HL-60 (cell line): ENCODE data around the gene KRT81.

Source experiments
- DNase-seq, 2 experiments: peaks; one replicate each; pipeline ENCODE4 v3.0.0-alpha.2; 2010 to 2020; ENCODE audit warnings: low read depth in 1 of 2, low spot score in 1 of 2
- H3K27ac ChIP-seq: fragments of 250-450 bp; sonication (Bioruptor Pico); replicated peaks from 2 replicates; pipeline ENCODE4 v1.5.1; 2020; ENCODE audit warnings: mild to moderate bottlenecking, moderate library complexity
- H3K27me3 ChIP-seq: fragments of 250-450 bp; sonication (Bioruptor Pico); 2 replicates; pipeline ENCODE4 v1.5.1; 2021; ENCODE audit warnings: mild to moderate bottlenecking, moderate library complexity; ENCODE audit not compliant: insufficient read depth, poor library complexity, severe bottlenecking
- H3K4me3 ChIP-seq: replicated peaks from 2 replicates; pipeline ENCODE4 v1.5.1; 2011; ENCODE audit warnings: mild to moderate bottlenecking, control low read depth, low read length; ENCODE audit not compliant: insufficient read depth
- GABPA ChIP-seq: IDR thresholded peaks from 2 replicates; pipeline ENCODE4 v1.6.1; 2012; ENCODE audit warnings: low read depth
- POLR2AphosphoS5 ChIP-seq: IDR thresholded peaks from 2 replicates; pipeline ENCODE4 v1.6.1; 2012; ENCODE audit warnings: low read depth
- SPI1 ChIP-seq: IDR thresholded peaks from 2 replicates; pipeline ENCODE4 v1.6.1; 2012; ENCODE audit warnings: low read depth, mild to moderate bottlenecking, borderline replicate concordance
- TF ChIP-seq, protein P1 (sequence below): IDR thresholded peaks from 2 replicates; pipeline ENCODE4 v1.6.1; 2012; ENCODE audit warnings: low read depth; ENCODE audit not compliant: insufficient replicate concordance
- TF ChIP-seq, protein P2 (sequence below): IDR thresholded peaks from one replicate; pipeline ENCODE4 v1.5.1; 2011; ENCODE audit warnings: low read length, control low read depth, inconsistent platforms; ENCODE audit not compliant: insufficient read depth

The KRT81 gene

GRCh38 chr12:52320784-52321400 is 29.6 kb upstream of the KRT81 start, which contains the start of gene KRT83:
KRT83 (minus strand) TSS chr12:52321398; CDS start chr12:52321335, 63 bp downstream.
- no peak for DNase-seq
- Histone ChIP-seq H3K4me3 (no peak within 1 kb of the TSS), H3K27me3 (peaks cover 16% of the 10 kb centered on the region), H3K27ac (no peak within 1 kb of the TSS)
- TF ChIP-seq, protein P1, sequence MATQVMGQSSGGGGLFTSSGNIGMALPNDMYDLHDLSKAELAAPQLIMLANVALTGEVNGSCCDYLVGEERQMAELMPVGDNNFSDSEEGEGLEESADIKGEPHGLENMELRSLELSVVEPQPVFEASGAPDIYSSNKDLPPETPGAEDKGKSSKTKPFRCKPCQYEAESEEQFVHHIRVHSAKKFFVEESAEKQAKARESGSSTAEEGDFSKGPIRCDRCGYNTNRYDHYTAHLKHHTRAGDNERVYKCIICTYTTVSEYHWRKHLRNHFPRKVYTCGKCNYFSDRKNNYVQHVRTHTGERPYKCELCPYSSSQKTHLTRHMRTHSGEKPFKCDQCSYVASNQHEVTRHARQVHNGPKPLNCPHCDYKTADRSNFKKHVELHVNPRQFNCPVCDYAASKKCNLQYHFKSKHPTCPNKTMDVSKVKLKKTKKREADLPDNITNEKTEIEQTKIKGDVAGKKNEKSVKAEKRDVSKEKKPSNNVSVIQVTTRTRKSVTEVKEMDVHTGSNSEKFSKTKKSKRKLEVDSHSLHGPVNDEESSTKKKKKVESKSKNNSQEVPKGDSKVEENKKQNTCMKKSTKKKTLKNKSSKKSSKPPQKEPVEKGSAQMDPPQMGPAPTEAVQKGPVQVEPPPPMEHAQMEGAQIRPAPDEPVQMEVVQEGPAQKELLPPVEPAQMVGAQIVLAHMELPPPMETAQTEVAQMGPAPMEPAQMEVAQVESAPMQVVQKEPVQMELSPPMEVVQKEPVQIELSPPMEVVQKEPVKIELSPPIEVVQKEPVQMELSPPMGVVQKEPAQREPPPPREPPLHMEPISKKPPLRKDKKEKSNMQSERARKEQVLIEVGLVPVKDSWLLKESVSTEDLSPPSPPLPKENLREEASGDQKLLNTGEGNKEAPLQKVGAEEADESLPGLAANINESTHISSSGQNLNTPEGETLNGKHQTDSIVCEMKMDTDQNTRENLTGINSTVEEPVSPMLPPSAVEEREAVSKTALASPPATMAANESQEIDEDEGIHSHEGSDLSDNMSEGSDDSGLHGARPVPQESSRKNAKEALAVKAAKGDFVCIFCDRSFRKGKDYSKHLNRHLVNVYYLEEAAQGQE = no peak

DNA sequence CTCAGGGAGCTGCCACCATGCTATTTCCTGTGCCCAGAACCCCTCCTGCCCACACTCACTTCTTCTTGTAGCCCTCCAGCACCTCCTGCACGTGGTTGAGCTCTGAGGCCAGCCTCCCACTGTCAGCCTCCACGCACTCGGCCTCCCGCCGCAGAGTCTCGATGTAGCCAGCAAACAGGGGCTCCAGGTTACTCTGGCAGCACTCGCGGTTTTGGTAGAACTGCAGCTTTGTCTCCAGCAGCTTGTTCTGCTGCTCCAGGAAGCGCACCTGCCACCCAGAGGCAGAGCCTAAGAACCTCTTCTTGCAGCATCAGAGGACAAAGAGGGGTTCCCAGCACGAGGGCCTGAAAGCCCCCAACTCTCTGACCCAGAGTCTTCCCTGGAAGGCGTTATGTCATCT is 27.8 kb upstream of the KRT81 start:
- TF ChIP-seq, protein P2, sequence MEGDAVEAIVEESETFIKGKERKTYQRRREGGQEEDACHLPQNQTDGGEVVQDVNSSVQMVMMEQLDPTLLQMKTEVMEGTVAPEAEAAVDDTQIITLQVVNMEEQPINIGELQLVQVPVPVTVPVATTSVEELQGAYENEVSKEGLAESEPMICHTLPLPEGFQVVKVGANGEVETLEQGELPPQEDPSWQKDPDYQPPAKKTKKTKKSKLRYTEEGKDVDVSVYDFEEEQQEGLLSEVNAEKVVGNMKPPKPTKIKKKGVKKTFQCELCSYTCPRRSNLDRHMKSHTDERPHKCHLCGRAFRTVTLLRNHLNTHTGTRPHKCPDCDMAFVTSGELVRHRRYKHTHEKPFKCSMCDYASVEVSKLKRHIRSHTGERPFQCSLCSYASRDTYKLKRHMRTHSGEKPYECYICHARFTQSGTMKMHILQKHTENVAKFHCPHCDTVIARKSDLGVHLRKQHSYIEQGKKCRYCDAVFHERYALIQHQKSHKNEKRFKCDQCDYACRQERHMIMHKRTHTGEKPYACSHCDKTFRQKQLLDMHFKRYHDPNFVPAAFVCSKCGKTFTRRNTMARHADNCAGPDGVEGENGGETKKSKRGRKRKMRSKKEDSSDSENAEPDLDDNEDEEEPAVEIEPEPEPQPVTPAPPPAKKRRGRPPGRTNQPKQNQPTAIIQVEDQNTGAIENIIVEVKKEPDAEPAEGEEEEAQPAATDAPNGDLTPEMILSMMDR = no peak
- no peak for TF ChIP-seq POLR2AphosphoS5
- TF ChIP-seq, protein P1 = no peak
- no peak for TF ChIP-seq GABPA
- TF ChIP-seq SPI1 = no peak
- Histone ChIP-seq H3K4me3 (no peak overlapping the region), H3K27ac (no peak overlapping the region), H3K27me3 (peaks cover 11% of the 10 kb centered on the region)
- DNase-seq = no peak

DNA sequence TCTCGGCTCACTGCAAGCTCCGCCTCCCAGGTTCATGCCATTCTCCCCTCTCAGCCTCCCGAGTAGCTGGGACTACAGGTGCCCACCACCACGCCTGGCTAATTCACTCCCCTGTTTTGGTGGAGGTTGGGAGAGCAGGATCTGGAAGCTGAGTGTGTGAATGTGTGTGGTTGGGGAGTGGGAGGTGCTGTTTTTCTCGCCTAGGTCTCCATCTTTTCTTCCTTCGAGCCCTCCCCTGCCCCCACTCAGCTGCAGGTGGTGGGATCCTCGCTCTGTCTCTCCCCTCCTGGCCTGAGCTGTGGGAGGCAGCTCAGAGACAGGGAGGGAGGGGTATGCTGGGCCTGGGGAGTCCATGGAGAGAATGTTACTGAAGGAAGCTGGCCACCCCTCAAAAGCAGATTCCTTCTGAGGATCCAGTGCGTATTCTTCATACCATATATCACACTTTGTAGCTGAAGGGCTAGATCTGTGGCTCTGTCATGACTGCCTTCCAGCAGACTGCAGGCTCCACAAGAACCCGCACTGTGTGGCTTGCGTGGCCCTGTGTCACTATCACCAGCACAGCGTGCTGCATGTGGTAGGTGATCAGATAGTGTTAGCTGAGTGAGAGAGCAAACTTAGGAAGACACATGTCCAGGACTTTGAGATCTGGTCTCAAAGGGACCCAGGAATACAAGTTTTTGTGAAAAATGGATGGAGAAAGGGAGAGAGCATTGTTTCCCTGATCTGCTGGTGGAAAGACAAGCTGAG is 27.1 kb upstream of the KRT81 start:
- no peak overlapping the region for H3K27ac ChIP-seq
- no peak overlapping the region for H3K4me3 ChIP-seq
- DNase-seq = no peak
- TF ChIP-seq GABPA = no peak
- TF ChIP-seq SPI1 = no peak
- no peak for TF ChIP-seq POLR2AphosphoS5
- TF ChIP-seq, protein P2 = no peak
- TF ChIP-seq, protein P1 = no peak
- peaks cover 11% of the 10 kb centered on the region for H3K27me3 ChIP-seq
